ENCODE results near the gene TNN.
"Not testable (repeated sequence)": the region's sequence is repeated elsewhere in the genome, so short reads cannot be mapped to it uniquely, and the experiment has no call there.

The TNN gene

GRCh38 chr1:175067362-175068106, at the start of gene TNN:
Gene TNN (plus strand): TSS chr1:175067833. CDS start chr1:175077419, 9,586 bp downstream.
- Histone ChIP-seq H3K27ac (ENCODE audit: low read depth, low read length) (no peak within 1 kb of the TSS), H3K36me3 (ENCODE audit: control insufficient read depth, insufficient read depth, low read length) (no peaks in the 10 kb centered on the region), H3K4me1 (ENCODE audit: control insufficient read depth, insufficient read depth, low read length) (peaks cover 5% of the 10 kb centered on the region), H3K27me3 (ENCODE audit: control insufficient read depth, insufficient read depth, low read length) (no peaks in the 10 kb centered on the region), H3K9ac (ENCODE audit: low read length) (no peak within 1 kb of the TSS), H3K4me3 (ENCODE audit: low read length) (no peak within 1 kb of the TSS)

- H3K4me1 ChIP-seq (ENCODE audit: control insufficient read depth, insufficient read depth, low read length) = no peaks in the 10 kb centered on the region
- no peak overlapping the region for H3K4me3 ChIP-seq (ENCODE audit: low read length)
- H3K27me3 ChIP-seq (ENCODE audit: control insufficient read depth, insufficient read depth, low read length) = no peaks in the 10 kb centered on the region
- no peak overlapping the region for H3K9ac ChIP-seq (ENCODE audit: low read length)
- H3K36me3 ChIP-seq (ENCODE audit: control insufficient read depth, insufficient read depth, low read length) = peaks cover 12% of the 10 kb centered on the region
- no peak overlapping the region for H3K27ac ChIP-seq (ENCODE audit: low read depth, low read length)
Measured at GRCh38 chr1:175019524-175019923, 48.1 kb upstream of the TNN start.

- Histone ChIP-seq H3K27ac (ENCODE audit: low read depth, low read length) (peak within 1 kb of the TSS; percentile 91), H3K27me3 (ENCODE audit: control insufficient read depth, insufficient read depth, low read length) (no peaks in the 10 kb centered on the region), H3K4me3 (ENCODE audit: low read length) (peak within 1 kb of the TSS; percentile 100), H3K36me3 (ENCODE audit: control insufficient read depth, insufficient read depth, low read length) (no peaks in the 10 kb centered on the region), H3K9ac (ENCODE audit: low read length) (peak within 1 kb of the TSS; percentile 99), H3K4me1 (ENCODE audit: control insufficient read depth, insufficient read depth, low read length) (no peaks in the 10 kb centered on the region)
Measured at GRCh38 chr1:175023043-175023921, 44.4 kb upstream of the TNN start, which contains the start of gene MRPS14. Gene MRPS14 (minus strand): TSS chr1:175023425. CDS start chr1:175023408, 17 bp downstream.

GRCh38 chr1:175023922-175024242, 43.8 kb upstream of the TNN start:
- not testable (repeated sequence) for H3K9ac ChIP-seq (ENCODE audit: low read length)

GRCh38 chr1:175024773-175025172, 42.9 kb upstream of the TNN start:
- Histone ChIP-seq H3K27me3 (ENCODE audit: control insufficient read depth, insufficient read depth, low read length) (no peaks in the 10 kb centered on the region), H3K36me3 (ENCODE audit: control insufficient read depth, insufficient read depth, low read length) (no peaks in the 10 kb centered on the region), H3K27ac (ENCODE audit: low read depth, low read length) (no peak overlapping the region), H3K9ac (ENCODE audit: low read length) (no peak overlapping the region), H3K4me1 (ENCODE audit: control insufficient read depth, insufficient read depth, low read length) (peaks cover 3% of the 10 kb centered on the region), H3K4me3 (ENCODE audit: low read length) (no peak overlapping the region)

More at GRCh38 chr1:175023922-175024242, 43.8 kb upstream of the TNN start:
- not testable (repeated sequence) for H3K4me1 ChIP-seq (ENCODE audit: control insufficient read depth, insufficient read depth, low read length); H3K36me3 ChIP-seq (ENCODE audit: control insufficient read depth, insufficient read depth, low read length); H3K27me3 ChIP-seq (ENCODE audit: control insufficient read depth, insufficient read depth, low read length)
- Histone ChIP-seq H3K4me3 (ENCODE audit: low read length) (peak overlapping the region; percentile 100), H3K27ac (ENCODE audit: low read depth, low read length) (peak overlapping the region; percentile 91)

GRCh38 chr1:175033953-175034352, 33.7 kb upstream of the TNN start:
- H3K27me3 ChIP-seq (ENCODE audit: control insufficient read depth, insufficient read depth, low read length) = no peaks in the 10 kb centered on the region
- no peaks in the 10 kb centered on the region for H3K36me3 ChIP-seq (ENCODE audit: control insufficient read depth, insufficient read depth, low read length)
- H3K27ac ChIP-seq (ENCODE audit: low read depth, low read length) = no peak overlapping the region
- no peak overlapping the region for H3K4me3 ChIP-seq (ENCODE audit: low read length)
- H3K4me1 ChIP-seq (ENCODE audit: control insufficient read depth, insufficient read depth, low read length) = peaks cover 6% of the 10 kb centered on the region
- no peak overlapping the region for H3K9ac ChIP-seq (ENCODE audit: low read length)

- Histone ChIP-seq H3K27me3 (ENCODE audit: control insufficient read depth, insufficient read depth, low read length) (no peaks in the 10 kb centered on the region), H3K4me1 (ENCODE audit: control insufficient read depth, insufficient read depth, low read length) (peaks cover 3% of the 10 kb centered on the region), H3K27ac (ENCODE audit: low read depth, low read length) (no peak overlapping the region), H3K36me3 (ENCODE audit: control insufficient read depth, insufficient read depth, low read length) (no peaks in the 10 kb centered on the region), H3K4me3 (ENCODE audit: low read length) (no peak overlapping the region), H3K9ac (ENCODE audit: low read length) (no peak overlapping the region)
Measured at GRCh38 chr1:175034775-175035174, 32.9 kb upstream of the TNN start.

- no peaks in the 10 kb centered on the region for H3K4me1 ChIP-seq (ENCODE audit: control insufficient read depth, insufficient read depth, low read length)
- H3K27ac ChIP-seq (ENCODE audit: low read depth, low read length) = no peak overlapping the region
- no peak overlapping the region for H3K4me3 ChIP-seq (ENCODE audit: low read length)
- H3K36me3 ChIP-seq (ENCODE audit: control insufficient read depth, insufficient read depth, low read length) = no peaks in the 10 kb centered on the region
- H3K9ac ChIP-seq (ENCODE audit: low read length) = no peak overlapping the region
- H3K27me3 ChIP-seq (ENCODE audit: control insufficient read depth, insufficient read depth, low read length) = no peaks in the 10 kb centered on the region
Measured at GRCh38 chr1:175035865-175036264, 31.8 kb upstream of the TNN start.

- no peaks in the 10 kb centered on the region for H3K36me3 ChIP-seq (ENCODE audit: control insufficient read depth, insufficient read depth, low read length)
- no peak overlapping the region for H3K27ac ChIP-seq (ENCODE audit: low read depth, low read length)
- H3K9ac ChIP-seq (ENCODE audit: low read length) = no peak overlapping the region
- no peak overlapping the region for H3K4me3 ChIP-seq (ENCODE audit: low read length)
- no peaks in the 10 kb centered on the region for H3K4me1 ChIP-seq (ENCODE audit: control insufficient read depth, insufficient read depth, low read length)
- no peaks in the 10 kb centered on the region for H3K27me3 ChIP-seq (ENCODE audit: control insufficient read depth, insufficient read depth, low read length)
Measured at GRCh38 chr1:175036476-175036875, 31.2 kb upstream of the TNN start.

GRCh38 chr1:175037416-175037815, 30.2 kb upstream of the TNN start:
- no peak overlapping the region for H3K4me3 ChIP-seq (ENCODE audit: low read length)
- no peaks in the 10 kb centered on the region for H3K4me1 ChIP-seq (ENCODE audit: control insufficient read depth, insufficient read depth, low read length)
- no peaks in the 10 kb centered on the region for H3K36me3 ChIP-seq (ENCODE audit: control insufficient read depth, insufficient read depth, low read length)
- no peak overlapping the region for H3K9ac ChIP-seq (ENCODE audit: low read length)
- no peak overlapping the region for H3K27ac ChIP-seq (ENCODE audit: low read depth, low read length)
- H3K27me3 ChIP-seq (ENCODE audit: control insufficient read depth, insufficient read depth, low read length) = no peaks in the 10 kb centered on the region

- Histone ChIP-seq H3K27me3 (ENCODE audit: control insufficient read depth, insufficient read depth, low read length) (no peaks in the 10 kb centered on the region), H3K36me3 (ENCODE audit: control insufficient read depth, insufficient read depth, low read length) (no peaks in the 10 kb centered on the region), H3K27ac (ENCODE audit: low read depth, low read length) (no peak overlapping the region), H3K4me1 (ENCODE audit: control insufficient read depth, insufficient read depth, low read length) (no peaks in the 10 kb centered on the region), H3K9ac (ENCODE audit: low read length) (no peak overlapping the region), H3K4me3 (ENCODE audit: low read length) (no peak overlapping the region)
Measured at GRCh38 chr1:175040324-175040879, 27.2 kb upstream of the TNN start.

- no peaks in the 10 kb centered on the region for H3K27me3 ChIP-seq (ENCODE audit: control insufficient read depth, insufficient read depth, low read length)
Measured at GRCh38 chr1:175042650-175043049, 25.0 kb upstream of the TNN start.

More at GRCh38 chr1:175042650-175043049, 25.0 kb upstream of the TNN start:
- no peaks in the 10 kb centered on the region for H3K4me1 ChIP-seq (ENCODE audit: control insufficient read depth, insufficient read depth, low read length)
- H3K36me3 ChIP-seq (ENCODE audit: control insufficient read depth, insufficient read depth, low read length) = no peaks in the 10 kb centered on the region
- H3K27ac ChIP-seq (ENCODE audit: low read depth, low read length) = no peak overlapping the region
- H3K9ac ChIP-seq (ENCODE audit: low read length) = no peak overlapping the region
- no peak overlapping the region for H3K4me3 ChIP-seq (ENCODE audit: low read length)
